ENCODE results near the gene MYOD1.

MYOD1 gene

DNA sequence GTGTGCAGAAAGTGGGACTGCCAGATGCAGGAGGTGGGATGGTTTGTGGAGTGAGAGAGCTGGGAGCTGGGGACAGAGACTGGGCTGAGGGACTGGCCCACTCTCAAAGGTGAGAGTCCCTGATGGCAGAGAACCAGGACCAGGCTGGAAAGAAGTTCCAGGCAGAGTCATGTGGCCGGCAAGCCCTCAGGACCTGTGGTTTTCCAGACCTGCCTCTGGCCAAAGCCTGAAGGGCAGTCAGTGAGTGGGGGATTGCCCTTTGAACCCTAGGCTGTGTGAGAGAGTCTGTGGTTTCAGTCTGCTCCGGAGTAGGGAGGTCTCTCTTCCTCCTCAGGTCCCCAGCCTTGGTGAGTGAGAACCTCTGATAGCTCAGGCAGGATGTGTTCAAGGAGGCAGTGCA, 32.2 kb downstream of the MYOD1 start:
- DNase-seq = no peak

DNA sequence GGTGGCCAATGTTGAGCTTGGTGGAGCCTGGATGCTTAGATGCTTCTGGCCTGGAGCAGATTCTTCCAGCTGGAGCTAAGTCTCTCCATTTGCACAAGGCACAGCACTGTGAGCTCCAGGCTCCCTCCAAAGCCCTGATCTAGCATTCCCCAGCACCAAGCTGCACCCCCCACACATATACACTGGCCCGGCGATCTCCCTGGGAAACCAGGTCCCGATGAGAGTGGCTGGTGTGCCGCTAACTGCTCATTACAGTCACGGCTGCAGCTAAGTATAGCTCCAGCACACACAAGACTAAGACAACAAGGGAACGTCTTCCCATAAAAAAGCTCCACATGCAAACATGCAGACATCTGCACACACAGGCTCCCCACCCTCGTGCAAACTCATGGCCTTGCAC, 32.8 kb downstream of the MYOD1 start:
- DNase-seq = no peak

DNA sequence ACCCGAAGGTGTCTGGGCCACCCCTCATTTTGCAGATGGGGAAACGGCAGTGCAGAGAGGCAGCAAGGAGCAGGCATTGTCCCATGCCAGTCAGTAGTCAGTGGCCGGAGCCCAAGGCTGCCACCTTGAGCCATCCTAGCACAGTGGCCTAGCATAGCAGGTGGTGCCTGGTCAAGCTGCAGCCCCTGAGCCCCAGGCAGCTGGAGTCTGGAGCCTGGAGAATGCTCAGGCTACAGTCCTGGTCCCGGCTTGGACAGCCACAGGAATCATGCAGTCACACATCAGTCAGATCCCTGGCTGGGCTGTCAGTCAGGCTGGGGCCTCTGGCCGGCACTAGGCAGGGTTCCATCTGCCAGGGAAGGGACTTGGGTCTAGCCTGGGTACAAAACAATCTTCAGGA, 33.8 kb downstream of the MYOD1 start:
- DNase-seq = no peak

DNA sequence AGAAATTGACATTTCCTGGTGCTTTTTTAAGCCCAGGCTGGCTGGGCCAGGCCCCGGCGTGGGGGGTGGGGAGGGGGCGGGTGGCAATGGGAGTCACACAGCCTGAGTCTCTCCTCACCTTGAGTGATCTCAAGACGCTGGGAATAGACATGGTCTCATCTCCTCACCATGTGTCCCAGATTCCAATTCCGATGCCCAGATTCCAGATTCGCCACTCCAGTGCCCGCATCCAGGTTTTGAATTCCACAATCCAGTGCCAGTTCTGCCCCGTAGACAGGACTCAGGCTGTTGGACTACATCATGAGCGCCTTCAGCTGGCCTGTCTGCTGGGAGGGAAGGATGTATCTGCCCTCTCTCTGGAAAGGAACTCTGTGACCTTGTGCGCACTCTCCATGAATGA, 34.3 kb downstream of the MYOD1 start:
- no peak for DNase-seq

DNA sequence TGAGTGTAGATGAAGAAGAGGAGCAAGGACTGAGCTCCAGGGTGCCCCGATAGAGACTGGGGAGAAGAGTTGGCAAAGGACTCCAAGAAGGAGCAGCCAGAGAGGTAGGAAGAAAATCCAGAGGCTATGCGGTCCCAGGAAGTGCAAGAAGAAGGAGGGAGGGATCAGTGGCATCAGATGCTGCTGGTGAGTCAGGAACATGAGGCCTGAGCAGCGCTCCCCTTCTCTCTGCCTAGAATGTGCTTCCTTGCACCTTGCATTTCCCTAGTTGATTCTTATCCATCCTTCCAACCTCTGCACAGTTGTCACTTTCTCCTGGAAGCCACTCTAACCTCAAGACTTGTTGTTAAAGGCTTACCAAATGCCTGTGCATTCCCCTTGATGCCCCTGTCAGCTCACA, 36.5 kb downstream of the MYOD1 start:
- no peak for DNase-seq

DNA sequence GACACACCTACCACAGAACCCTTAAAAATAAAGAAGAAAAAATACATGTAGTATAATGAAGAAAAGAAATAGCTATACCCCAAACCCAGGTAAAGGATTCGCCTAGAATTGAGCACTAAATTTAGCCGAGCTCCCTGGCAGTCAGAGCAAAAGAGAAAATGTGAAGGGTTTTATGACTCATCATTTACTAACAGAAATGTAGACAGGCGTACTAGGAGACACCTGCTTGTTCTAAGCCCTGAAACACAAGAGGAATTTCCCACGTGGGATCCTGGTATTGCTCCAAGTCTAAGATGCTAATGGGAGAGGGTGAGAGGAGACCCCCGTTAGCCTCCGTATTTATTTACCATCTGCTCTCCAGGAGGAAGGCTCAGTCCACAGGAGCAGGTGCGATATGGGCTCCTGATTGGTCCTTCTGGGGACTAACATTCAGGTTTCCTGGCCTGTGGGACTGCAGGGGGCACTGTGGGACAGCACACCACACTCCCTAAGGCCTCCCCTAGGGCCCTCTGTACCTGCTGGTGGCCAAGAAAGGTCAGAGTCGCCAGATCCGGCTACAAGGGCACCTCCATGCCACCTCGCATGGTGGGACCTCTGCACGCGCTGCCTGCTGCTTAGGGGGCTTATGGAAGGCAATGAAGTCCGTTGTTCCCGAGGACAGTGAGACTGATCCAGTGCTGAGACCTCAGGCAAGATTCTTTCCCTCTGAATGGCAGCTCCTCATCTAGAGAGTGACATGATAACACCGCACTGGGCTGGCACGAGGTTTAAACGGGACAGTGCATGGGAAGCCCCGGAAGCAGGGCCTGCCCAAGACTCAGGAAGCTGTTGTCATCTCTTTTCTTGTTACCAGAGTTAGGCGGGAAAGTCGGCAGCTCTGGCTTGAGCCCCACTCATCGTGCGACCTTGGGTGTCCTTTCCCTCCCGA, 41.0 kb downstream of the MYOD1 start:
- DNase-seq = peak; percentile 25

DNA sequence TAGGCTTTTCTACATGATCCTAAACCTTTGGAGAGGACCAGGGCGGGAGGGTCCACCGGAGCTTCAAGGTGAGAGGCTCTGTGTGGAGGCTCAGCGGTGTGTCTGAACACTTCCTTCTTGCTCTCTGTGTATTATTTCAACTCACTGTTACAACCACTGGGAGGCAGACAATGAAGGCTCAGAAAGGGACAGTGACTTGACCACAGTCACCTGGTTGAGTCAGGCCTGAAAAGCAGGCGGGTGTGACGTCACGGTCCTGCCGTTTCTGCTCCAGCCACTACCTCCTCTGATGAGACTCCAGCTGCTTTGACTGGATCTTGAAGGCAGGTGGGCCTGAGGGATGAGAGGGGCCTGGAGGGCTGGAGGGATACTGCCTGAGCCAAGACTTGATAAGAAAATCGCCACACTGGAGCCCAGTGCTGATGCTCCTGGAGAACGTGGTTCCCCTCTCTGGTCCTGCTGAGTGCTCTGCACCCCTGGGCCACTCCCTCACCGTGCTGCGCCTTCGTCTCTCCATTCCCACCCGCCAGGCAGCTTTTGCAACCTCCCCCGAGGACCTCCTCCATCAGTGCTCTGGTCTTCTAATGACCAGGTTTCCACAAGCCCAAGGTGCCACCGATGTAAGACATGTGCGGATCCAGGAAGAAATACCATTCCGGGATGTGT, 43.1 kb downstream of the MYOD1 start:
- DNase-seq = no peak

DNA sequence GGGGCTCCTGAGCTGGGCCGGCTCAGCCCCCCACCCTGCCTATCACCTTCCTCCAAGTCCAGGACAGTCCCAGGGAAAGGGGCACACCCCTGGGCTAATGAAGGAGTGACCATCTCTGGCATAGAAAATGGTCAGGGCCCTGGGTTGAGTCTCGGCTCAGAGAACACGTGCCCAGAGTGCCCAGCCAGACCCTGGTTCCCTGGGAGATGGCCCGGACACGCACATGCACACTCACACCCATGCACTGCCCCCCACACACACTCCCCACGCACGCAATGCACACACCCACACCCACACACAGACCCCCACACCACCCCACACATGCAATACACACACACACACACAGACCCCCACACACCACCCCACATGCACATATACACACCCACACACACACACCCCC, 43.9 kb downstream of the MYOD1 start:
- no peak for DNase-seq

DNA sequence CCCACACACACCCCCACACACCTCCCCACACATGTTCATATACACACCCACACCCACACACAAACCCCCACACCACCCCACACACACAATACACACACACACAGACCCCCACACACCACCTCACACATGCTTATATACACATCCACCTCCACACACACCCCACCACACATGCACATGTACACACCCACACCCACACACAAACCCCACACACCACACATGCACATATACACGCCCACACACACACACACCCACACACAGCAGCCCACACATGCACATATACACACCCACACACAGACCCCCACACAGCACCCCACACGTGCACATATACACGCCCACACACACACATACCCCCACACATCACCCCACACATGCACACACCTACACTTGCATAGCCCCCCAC, 44.3 kb downstream of the MYOD1 start:
- no peak for DNase-seq

DNA sequence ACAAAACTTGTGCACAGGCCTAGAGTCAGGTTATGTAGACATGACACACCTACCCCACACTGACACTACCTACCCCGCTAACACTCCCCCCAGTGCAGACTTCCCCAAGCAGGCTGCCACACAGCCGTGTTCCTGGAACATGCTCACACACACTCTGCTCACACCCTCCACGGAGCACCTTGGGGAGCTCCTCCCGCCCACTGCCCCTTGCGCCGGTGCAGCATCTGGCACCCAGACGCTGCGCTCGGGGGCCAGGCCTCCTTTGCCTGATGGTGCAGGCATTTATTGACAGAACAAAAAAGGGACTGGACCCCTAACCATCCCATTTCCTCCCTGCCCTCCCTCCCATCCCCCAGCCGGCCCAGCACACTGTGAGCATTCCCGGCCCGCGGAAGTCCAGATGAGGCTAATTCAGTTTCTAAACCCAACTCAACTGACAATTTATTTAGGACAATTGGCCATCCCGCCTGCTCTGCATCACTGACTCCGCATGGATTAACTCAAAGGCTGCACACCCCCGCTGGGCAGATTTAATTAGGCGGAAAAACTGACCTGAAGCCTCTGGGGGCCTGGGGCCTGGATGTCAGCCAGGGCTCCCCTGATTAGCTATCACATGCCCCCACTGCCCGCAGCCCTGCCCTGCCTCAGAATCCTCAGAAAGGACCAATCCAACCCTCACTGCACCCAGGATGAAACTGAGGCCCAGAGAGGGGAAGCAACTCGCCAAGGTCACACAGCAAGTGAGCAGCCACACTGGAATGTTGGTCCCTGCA, 45.3 kb downstream of the MYOD1 start:
- no peak for DNase-seq

DNA sequence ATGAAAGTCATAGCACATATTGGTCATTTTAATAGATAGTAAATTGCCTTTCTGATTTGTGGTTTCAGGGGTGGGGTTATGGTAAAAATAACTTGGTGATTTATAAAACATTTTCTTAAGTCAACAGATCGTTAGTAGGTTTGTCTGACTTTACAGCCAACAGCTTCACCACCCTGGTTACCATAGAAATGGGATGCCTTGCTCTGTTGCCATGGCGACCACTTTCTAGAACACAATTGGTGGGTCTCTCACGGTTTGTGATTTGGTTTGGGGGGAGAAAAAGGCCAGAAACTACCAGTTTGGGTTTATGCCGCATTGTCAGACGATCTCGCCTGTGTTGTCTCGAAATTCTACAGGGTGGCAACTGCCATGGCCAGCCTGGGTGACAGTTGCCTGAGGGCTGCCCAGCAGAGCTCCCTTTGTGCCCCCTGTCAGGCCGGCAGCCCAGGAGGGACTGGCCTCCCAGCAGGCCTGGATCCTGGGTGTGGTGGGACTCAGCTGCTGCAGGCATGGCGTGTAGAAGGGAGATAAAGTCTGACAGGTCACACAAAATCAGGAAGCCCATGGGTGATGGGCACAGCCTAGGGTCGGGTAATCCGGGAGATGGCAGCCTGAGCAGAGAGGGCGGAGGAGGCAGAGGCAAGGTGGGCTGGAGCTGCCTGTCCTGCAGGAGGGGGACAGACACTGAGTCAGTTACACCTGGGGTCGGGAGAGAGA, 46.1 kb downstream of the MYOD1 start:
- no peak for DNase-seq

DNA sequence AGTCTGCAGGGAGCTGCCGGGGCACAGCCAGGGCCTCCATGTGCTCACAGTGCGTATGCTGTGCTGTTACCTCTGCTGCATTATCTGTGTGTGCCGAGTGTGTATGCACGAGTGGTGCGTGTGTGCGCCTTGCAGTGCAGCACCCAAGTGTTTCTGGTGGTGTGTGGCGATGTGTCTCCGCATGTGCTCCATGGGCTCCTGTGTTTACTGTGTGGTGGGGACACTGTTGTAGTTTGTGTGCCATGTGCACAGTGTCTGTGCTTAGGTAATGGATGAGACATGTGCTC, 46.6 kb downstream of the MYOD1 start:
- DNase-seq = no peak

DNA sequence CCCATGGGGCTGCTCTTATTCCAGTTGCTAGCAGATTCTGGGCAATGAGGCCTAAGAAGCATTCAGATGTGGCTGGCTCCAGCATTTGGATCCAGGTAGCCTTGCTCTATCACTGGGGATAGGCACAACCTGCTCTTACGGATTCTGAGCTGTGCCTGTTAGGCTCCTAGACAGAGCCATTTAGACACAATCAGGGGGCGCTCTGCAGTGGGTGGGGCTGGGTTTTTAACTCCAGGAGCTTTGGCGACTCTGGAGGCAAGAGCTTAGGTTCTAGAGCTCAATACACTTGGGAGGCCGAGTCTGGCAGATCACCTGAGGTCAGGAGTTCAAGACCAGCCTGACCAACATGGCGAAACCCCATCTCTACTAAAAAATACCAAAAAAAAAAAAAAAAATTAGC, 47.2 kb downstream of the MYOD1 start:
- no peak for DNase-seq

DNA sequence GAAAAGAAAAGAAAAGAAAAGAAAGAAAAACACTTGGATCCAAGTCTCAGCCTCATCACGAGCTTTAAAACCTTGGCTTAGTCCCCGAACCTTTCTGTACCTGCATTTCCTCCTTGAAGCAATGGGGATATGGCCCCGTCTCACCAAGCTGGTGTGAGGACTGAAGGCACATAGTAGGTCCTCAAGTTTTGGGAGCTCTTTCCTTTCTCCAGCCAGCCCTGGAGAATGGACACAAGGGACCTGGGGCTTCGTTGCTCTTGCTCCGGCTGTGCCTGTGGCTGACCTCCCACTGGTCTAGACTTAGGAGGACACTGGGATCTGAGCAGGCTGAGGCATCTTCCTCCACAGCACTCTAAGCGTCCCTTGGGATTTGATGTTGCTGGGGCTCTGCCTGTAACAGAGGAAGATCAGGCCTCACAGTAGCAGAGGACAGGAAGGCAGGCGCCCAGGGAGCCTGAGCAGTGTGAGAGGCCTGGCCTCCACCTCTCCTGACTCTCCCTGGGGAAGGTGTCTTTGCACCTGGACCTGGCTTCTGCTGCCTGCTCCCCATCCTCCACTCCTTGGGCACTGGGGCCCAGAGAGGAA, 48.0 kb downstream of the MYOD1 start:
- DNase-seq = no peak

DNA sequence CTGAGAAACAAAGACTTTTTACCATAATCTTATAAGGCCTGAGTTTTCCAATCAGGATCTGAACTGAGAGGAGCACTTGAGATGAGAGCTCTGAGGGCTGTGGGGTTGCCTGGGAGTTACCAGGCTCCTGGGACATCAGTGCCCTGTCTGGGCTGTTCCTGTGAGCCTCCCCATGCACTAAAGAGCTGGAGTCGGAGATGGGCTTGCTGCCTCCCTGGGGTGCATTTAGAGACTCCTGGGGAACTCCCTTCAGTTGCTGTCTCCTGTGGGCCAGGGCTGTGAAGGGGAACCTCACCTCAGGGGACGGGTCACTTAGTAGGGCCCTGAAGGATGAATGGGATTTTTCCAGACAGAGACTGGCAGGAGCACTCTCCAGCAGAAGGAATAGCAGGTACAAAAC, 48.5 kb downstream of the MYOD1 start:
- no peak for DNase-seq

DNA sequence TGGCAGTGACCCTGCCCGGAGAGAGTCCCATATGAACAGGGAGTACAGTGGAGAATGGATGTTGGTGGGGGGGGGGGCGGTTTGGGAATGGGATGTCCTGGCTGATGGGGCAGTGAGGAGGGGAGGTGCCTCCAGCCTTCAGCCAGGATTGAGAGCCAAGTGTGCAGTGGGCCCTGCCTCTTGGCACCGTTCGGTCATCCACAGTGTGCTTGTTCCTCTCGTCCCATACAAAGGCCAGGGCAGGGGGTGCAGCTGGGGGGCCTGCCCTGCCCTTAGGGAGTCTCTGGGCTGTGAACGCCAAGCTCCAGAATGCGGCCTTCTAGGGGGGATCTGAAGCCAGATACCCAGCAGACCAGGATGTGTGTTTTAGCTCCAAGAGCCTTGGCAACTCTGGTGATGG, 49.2 kb downstream of the MYOD1 start:
- DNase-seq = no peak

DNA sequence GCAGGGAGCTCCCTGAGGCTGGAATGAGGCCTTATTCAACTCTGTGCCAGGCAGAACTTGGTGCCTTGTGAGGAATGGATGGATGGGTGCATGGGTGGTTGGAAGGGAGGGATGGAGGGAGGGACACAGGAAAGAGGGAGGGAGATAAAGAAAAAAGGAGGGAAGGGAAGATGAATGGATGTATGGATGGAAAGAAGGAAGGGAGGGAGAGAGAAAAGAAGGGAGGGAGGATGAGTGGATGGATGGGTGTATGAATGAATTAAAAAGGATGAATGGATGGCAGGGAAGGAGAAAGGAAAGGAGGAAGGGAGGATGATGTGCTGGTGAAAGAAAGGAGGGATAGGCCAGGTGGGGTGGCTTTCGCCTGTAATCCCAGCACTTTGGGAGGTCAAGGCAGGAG, 49.8 kb downstream of the MYOD1 start:
- DNase-seq = no peak

DNA sequence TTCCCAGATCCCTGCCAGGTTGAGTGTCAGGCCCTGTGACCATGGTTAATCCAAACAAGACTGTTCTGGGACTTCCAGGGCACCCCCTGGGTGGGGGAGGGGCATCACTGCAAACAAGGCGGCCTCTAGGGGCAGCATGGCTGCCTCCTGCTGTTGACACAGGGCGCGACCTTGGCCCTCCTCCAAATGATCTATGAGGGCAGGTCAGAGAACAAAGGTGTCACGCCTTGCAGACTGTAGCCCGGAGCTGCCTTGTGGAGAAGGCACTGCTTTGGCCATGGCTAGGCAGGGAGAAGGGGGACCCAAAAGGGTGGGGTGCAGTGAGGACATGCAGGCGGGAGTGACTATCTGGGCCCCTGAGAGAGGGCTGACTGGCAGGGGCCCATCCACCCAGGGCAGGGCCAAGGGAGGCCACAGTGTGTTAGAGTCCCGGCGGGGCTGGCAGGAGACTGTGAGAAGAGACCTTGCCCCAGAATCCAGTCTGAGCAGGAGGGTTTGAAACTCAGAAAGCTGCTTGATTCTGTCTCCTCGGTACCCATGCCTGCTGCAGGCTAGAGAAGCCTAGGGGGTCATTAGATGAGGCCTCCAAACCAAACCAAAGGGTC, 50.8 kb downstream of the MYOD1 start:
- DNase-seq = no peak

DNA sequence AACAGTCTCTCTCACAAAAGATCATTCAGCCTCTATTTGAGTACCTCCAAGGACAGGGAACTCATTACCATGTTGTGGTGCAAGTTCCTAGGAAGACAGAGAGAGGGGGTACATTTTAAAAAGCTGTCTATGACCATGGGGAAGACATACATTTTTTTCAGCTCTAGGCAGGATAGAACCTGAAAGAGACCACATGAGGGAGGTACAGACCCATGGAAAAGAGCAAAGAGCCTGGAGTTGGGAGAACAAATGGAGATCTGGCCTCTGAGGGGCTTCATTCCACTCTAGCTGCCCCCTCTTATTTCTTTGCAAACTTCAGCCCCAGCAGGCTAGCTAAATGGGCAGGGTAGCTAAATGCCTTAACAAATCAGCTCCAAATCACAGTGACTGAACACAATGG, 51.5 kb downstream of the MYOD1 start:
- no peak for DNase-seq

DNA sequence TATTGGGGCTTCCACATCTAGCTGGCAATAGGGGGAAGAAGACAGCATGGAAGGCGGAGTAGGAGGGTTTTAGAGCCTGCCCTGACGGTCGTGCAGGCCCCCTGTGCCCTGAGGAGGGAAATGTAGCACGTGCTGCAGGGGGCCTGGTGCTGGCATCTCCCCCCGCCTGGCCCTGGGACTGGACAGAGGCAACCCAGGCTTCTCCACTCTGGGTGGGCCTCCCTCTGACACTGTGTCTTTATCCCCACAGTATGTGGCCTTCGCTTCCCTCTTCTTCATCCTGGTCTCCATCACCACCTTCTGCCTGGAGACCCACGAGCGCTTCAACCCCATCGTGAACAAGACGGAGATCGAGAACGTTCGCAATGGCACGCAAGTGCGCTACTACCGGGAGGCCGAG, 52.0 kb downstream of the MYOD1 start:
- DNase-seq = no peak
